Sigmoid colon (tissue), 4 donors: Measurements from ENCODE around the gene KRTAP5-9.

Source experiments
- POLR2AphosphoS5 ChIP-seq, 4 donors: sonication (generic); formaldehyde crosslinking; IDR thresholded peaks; one replicate each; pipeline ENCODE4 v1.6.1; 2017; ENCODE audit warnings: antibody characterized with exemption in 4 of 4
- TF ChIP-seq, protein P1 (sequence below), 4 experiments: fragments of 450-650 bp in 3 of 4; fragments of 200-600 bp in 1 of 4; IDR thresholded peaks; one replicate each; pipeline ENCODE4 v1.5.1; 2016 to 2019; ENCODE audit warnings: antibody characterized with exemption in 4 of 4, mild to moderate bottlenecking in 3 of 4, moderate library complexity in 2 of 4

DNA sequence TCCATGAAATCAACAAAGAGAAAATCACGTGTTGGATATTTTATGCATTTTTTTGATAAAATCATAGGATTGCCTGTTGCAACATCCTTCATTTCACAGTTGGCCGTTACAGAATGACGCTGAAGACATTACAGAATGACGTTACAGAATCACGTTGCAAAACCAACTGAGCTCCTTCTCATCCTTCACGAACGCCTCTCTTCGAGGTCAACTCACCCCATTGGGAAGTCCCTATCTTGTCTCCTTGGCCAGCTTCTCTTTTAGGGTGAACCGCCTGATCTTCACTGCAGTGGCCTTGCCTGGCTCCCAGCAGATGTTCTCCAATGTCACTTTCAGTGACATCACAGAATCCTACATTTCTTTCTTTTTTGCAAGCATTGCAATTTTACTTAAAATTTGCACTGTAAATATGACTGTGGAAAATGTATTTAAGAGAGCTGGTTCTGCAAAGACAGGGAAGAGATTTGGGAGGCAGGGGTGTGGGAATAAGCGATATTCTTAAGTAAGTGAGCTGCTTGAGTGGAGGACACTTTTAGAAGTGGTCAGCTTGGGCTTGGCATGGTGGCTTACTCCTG lies 16.1 kb upstream of the KRTAP5-9 start:
- TF ChIP-seq, protein P1, sequence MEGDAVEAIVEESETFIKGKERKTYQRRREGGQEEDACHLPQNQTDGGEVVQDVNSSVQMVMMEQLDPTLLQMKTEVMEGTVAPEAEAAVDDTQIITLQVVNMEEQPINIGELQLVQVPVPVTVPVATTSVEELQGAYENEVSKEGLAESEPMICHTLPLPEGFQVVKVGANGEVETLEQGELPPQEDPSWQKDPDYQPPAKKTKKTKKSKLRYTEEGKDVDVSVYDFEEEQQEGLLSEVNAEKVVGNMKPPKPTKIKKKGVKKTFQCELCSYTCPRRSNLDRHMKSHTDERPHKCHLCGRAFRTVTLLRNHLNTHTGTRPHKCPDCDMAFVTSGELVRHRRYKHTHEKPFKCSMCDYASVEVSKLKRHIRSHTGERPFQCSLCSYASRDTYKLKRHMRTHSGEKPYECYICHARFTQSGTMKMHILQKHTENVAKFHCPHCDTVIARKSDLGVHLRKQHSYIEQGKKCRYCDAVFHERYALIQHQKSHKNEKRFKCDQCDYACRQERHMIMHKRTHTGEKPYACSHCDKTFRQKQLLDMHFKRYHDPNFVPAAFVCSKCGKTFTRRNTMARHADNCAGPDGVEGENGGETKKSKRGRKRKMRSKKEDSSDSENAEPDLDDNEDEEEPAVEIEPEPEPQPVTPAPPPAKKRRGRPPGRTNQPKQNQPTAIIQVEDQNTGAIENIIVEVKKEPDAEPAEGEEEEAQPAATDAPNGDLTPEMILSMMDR (IDR thresholded peaks at IDR 0.05) = no peak
- TF ChIP-seq POLR2AphosphoS5 (IDR thresholded peaks at IDR 0.05) = no peak
